WTC11 (cell line): Measurements from ENCODE around the gene ARHGAP30. TPM values are rescaled to one million over a fixed set of nuclear protein-coding genes. Genes with fewer than 3 reads are reported as not detected.
A peak's percentile ranks its signal among the peaks of the same experiment; 100 is the strongest.

ENCODE experiments used
- ATAC-seq: fragments of 200-7000 bp; cut with Tn5 transposase; 2 replicates; pipeline ENCODE4 v1.10.0; 2021; ENCODE audit warnings: mild to moderate bottlenecking, moderate library complexity
- CTCF ChIA-PET: fragments of 300-600 bp; sonication (Branson Sonifier 250); formaldehyde crosslinking; loops from one replicate; lab custom pipeline; 2021; ENCODE audit warnings: antibody characterized with exemption; lab: Charles Lee
- POLR2A ChIA-PET: fragments of 350-600 bp; sonication (Branson Sonifier 250); formaldehyde crosslinking; loops from one replicate; lab custom pipeline; 2021; ENCODE audit warnings: antibody characterized with exemption; lab: Charles Lee
- DNase-seq: peaks from one replicate; pipeline ENCODE4 v3.0.0; 2021; ENCODE audit warnings: low spot score
- H3K27ac Mint-ChIP-seq: 2 replicates; pipeline ENCODE4 v1.8.0; 2021; ENCODE audit warnings: mixed read lengths
- H3K27me3 Mint-ChIP-seq: 2 replicates; pipeline ENCODE4 v1.8.0; 2021; ENCODE audit warnings: low read depth, mild to moderate bottlenecking, moderate library complexity, mixed read lengths
- H3K36me3 Mint-ChIP-seq: 2 replicates; pipeline ENCODE4 v1.8.0; 2021; ENCODE audit warnings: mixed read lengths
- H3K4me1 Mint-ChIP-seq: 2 replicates; pipeline ENCODE4 v1.8.0; 2022; ENCODE audit warnings: mixed read lengths
- H3K4me3 Mint-ChIP-seq: 2 replicates; pipeline ENCODE4 v1.8.0; 2021; ENCODE audit warnings: mild to moderate bottlenecking, moderate library complexity, mixed read lengths
- H3K9me3 Mint-ChIP-seq: 2 replicates; pipeline ENCODE4 v1.8.0; 2021; ENCODE audit warnings: mixed read lengths
- AFF4 ChIP-seq: sonication (generic); formaldehyde crosslinking; IDR thresholded peaks from 2 replicates; pipeline ENCODE4 v1.8.1; 2023; ENCODE audit warnings: mild to moderate bottlenecking, missing genetic modification reagents, borderline replicate concordance
- ATF1 ChIP-seq: sonication (generic); formaldehyde crosslinking; IDR thresholded peaks from 2 replicates; pipeline ENCODE4 v1.8.1; 2023; ENCODE audit warnings: mild to moderate bottlenecking, moderate library complexity, missing genetic modification reagents
- CBFB ChIP-seq: sonication (generic); formaldehyde crosslinking; IDR thresholded peaks from 2 replicates; pipeline ENCODE4 v1.8.1; 2022; ENCODE audit warnings: mild to moderate bottlenecking, low read depth, missing genetic modification reagents
- CREB1 ChIP-seq: sonication (generic); formaldehyde crosslinking; IDR thresholded peaks from 2 replicates; pipeline ENCODE4 v1.8.0; 2023; ENCODE audit warnings: mild to moderate bottlenecking, missing genetic modification reagents
- CREM ChIP-seq: sonication (generic); formaldehyde crosslinking; IDR thresholded peaks from 2 replicates; pipeline ENCODE4 v1.8.1; 2022; ENCODE audit warnings: mild to moderate bottlenecking, missing genetic modification reagents, moderate library complexity
- ESRRA ChIP-seq: sonication (generic); formaldehyde crosslinking; IDR thresholded peaks from 2 replicates; pipeline ENCODE4 v1.8.1; 2022; ENCODE audit warnings: mild to moderate bottlenecking, missing genetic modification reagents, borderline replicate concordance
- MLX ChIP-seq: sonication (generic); formaldehyde crosslinking; IDR thresholded peaks from 2 replicates; pipeline ENCODE4 v1.8.1; 2023; ENCODE audit warnings: mild to moderate bottlenecking, missing genetic modification reagents, moderate library complexity
- NFE2L1 ChIP-seq: sonication (generic); formaldehyde crosslinking; IDR thresholded peaks from 2 replicates; pipeline ENCODE4 v1.8.1; 2023; ENCODE audit warnings: missing genetic modification reagents
- NFYB ChIP-seq: sonication (generic); formaldehyde crosslinking; conservative IDR thresholded peaks from 2 replicates; pipeline ENCODE4 v1.8.0; 2022; ENCODE audit warnings: low read depth, missing genetic modification reagents
- PRDM15 ChIP-seq: sonication (generic); formaldehyde crosslinking; IDR thresholded peaks from 2 replicates; pipeline ENCODE4 v1.8.0; 2022; ENCODE audit warnings: missing genetic modification reagents
- PREB ChIP-seq: sonication (generic); formaldehyde crosslinking; IDR thresholded peaks from 2 replicates; pipeline ENCODE4 v1.8.1; 2022; ENCODE audit warnings: mild to moderate bottlenecking, missing genetic modification reagents, moderate library complexity, borderline replicate concordance
- RELA ChIP-seq: sonication (generic); formaldehyde crosslinking; IDR thresholded peaks from 2 replicates; pipeline ENCODE4 v1.8.1; 2022; ENCODE audit warnings: missing genetic modification reagents, mild to moderate bottlenecking, borderline replicate concordance
- TCF7 ChIP-seq: sonication (generic); formaldehyde crosslinking; IDR thresholded peaks from 2 replicates; pipeline ENCODE4 v1.8.0; 2022; ENCODE audit warnings: mild to moderate bottlenecking, low read depth, missing genetic modification reagents, moderate library complexity
- TP53 ChIP-seq: sonication (generic); formaldehyde crosslinking; IDR thresholded peaks from 2 replicates; pipeline ENCODE4 v1.8.1; 2023; ENCODE audit warnings: mild to moderate bottlenecking, missing genetic modification reagents
- ZMAT4 ChIP-seq: fragments of 250-450 bp; sonication (Bioruptor Pico); IDR thresholded peaks from 2 replicates; pipeline ENCODE4 v1.9.0; 2021; ENCODE audit warnings: mild to moderate bottlenecking
- ZNF232 ChIP-seq: sonication (generic); formaldehyde crosslinking; IDR thresholded peaks from 2 replicates; pipeline ENCODE4 v1.8.0; 2022; ENCODE audit warnings: mild to moderate bottlenecking, missing genetic modification reagents
- ZNF416 ChIP-seq: fragments of 250-450 bp; sonication (Bioruptor Pico); IDR thresholded peaks from 2 replicates; pipeline ENCODE4 v1.9.0; 2021; ENCODE audit warnings: mild to moderate bottlenecking, inconsistent platforms
- ZNF512 ChIP-seq: sonication (generic); formaldehyde crosslinking; IDR thresholded peaks from 2 replicates; pipeline ENCODE4 v1.8.1; 2022; ENCODE audit warnings: missing genetic modification reagents, borderline replicate concordance
- ZNF671 ChIP-seq: fragments of 250-450 bp; sonication (Bioruptor Pico); IDR thresholded peaks from 2 replicates; pipeline ENCODE4 v1.8.0; 2021; ENCODE audit warnings: mild to moderate bottlenecking
- total RNA-seq: library from RNA; stranded (reverse); gene quantifications from 3 replicates; pipeline ENCODE4 v1.2.3, GENCODE V29; 2021

ARHGAP30 gene
- total RNA-seq, 1 experiment from 2014 or later, result 0.52 TPM

GRCh38 chr1:161008869-161009510 is 60.7 kb downstream of the ARHGAP30 start:
- DNase-seq (no peak), ATAC-seq (no peak)
- no peak for TF ChIP-seq NFYB (CRISPR knock-in tag)
- no peak for TF ChIP-seq MLX (CRISPR knock-in tag)
- TF ChIP-seq CBFB (CRISPR knock-in tag), result no peak
- TF ChIP-seq ESRRA (CRISPR knock-in tag), result no peak
- Mint-ChIP-seq H3K27me3 (no peaks in the 10 kb centered on the region), H3K4me1 (peaks cover 46% of the 10 kb centered on the region), H3K4me3 (no peak overlapping the region), H3K36me3 (peaks cover 12% of the 10 kb centered on the region), H3K9me3 (no peaks in the 10 kb centered on the region), H3K27ac (peak overlapping the region; percentile 54; the same call in 1 of the 2 replicates)
- ChIA-PET CTCF (interaction anchor here (1.1 to 3.0 kb wide), 2 partner anchors 11 to 18 kb away, joined by 4 to 10 read pairs; no protein-coding TSS in a partner anchor), POLR2A (interaction anchor here (0.5 to 1.6 kb wide), 2 partner anchors 12 to 36 kb away, joined by 3 to 6 read pairs; partner anchors contain the start of gene F11R)

GRCh38 chr1:161007369-161007768 is 62.3 kb downstream of the ARHGAP30 start:
- no peaks in the 10 kb centered on the region for H3K9me3 Mint-ChIP-seq
- POLR2A ChIA-PET, result interaction anchor here (0.6 to 1.5 kb wide), 2 partner anchors 10 to 28 kb away, joined by 3 read pairs; no protein-coding TSS in a partner anchor
- no peak for TF ChIP-seq CREM (CRISPR knock-in tag)
- TF ChIP-seq ATF1, result no peak
- TF ChIP-seq CREB1, result no peak
- TF ChIP-seq TP53 (CRISPR knock-in tag), result no peak
- H3K4me3 Mint-ChIP-seq, result no peak overlapping the region
- ATAC-seq (no peak), DNase-seq (no peak)
- H3K4me1 Mint-ChIP-seq, result peaks cover 33% of the 10 kb centered on the region
- H3K36me3 Mint-ChIP-seq, result peaks cover 9% of the 10 kb centered on the region
- H3K27ac Mint-ChIP-seq, result 0 out of 2 replicates have a peak overlapping the region, but pooled peaks have one; percentile 22
- CTCF ChIA-PET, result interaction anchor here (0.9 to 1.7 kb wide), 2 partner anchors 9 to 17 kb away, joined by 3 to 6 read pairs; no protein-coding TSS in a partner anchor
- H3K27me3 Mint-ChIP-seq, result no peaks in the 10 kb centered on the region

- DNase-seq (no peak), ATAC-seq (no peak; the same call in 1 of the 2 replicates)
- POLR2A ChIA-PET, result interaction anchor here (1.5 kb wide), 1 partner anchor 9 kb away, joined by 3 read pairs; no protein-coding TSS in a partner anchor
- H3K4me1 Mint-ChIP-seq, result peaks cover 27% of the 10 kb centered on the region
- H3K36me3 Mint-ChIP-seq, result peaks cover 10% of the 10 kb centered on the region
- no peaks in the 10 kb centered on the region for H3K27me3 Mint-ChIP-seq
- H3K27ac Mint-ChIP-seq, result peak overlapping the region; percentile 31; the same call in 1 of the 2 replicates
- H3K4me3 Mint-ChIP-seq, result no peak overlapping the region
- CTCF ChIA-PET, result interaction anchor here (1.7 kb wide), 1 partner anchor 9 kb away, joined by 3 read pairs; no protein-coding TSS in a partner anchor
- no peaks in the 10 kb centered on the region for H3K9me3 Mint-ChIP-seq
- no peak for TF ChIP-seq ZNF512 (CRISPR knock-in tag)
- TF ChIP-seq NFE2L1 (CRISPR knock-in tag), result no peak
- no peak for TF ChIP-seq AFF4 (CRISPR knock-in tag)
- TF ChIP-seq ZNF232, result no peak
- no peak for TF ChIP-seq PREB
- TF ChIP-seq ZNF671 (CRISPR knock-in tag), result no peak
- TF ChIP-seq RELA, result no peak
- no peak for TF ChIP-seq ATF1
- no peak for TF ChIP-seq TCF7 (CRISPR knock-in tag)
- no peak for TF ChIP-seq ZMAT4 (CRISPR knock-in tag)
- no peak for TF ChIP-seq ZNF416 (CRISPR knock-in tag)
- TF ChIP-seq PRDM15 (CRISPR knock-in tag), result no peak
These were observed 63.1 kb downstream of the ARHGAP30 start for GRCh38 chr1:161006563-161006962.
